ENCODE measurements around the gene SH2D5. TPM values are rescaled to one million over a fixed set of nuclear protein-coding genes. Genes with fewer than 3 reads are reported as not detected.
"Not testable (repeated sequence)": the region's sequence is repeated elsewhere in the genome, so short reads cannot be mapped to it uniquely, and the experiment has no call there.

SH2D5 gene
- polyA plus RNA-seq, 2 donors, result 0.12 to 0.27 TPM

DNA sequence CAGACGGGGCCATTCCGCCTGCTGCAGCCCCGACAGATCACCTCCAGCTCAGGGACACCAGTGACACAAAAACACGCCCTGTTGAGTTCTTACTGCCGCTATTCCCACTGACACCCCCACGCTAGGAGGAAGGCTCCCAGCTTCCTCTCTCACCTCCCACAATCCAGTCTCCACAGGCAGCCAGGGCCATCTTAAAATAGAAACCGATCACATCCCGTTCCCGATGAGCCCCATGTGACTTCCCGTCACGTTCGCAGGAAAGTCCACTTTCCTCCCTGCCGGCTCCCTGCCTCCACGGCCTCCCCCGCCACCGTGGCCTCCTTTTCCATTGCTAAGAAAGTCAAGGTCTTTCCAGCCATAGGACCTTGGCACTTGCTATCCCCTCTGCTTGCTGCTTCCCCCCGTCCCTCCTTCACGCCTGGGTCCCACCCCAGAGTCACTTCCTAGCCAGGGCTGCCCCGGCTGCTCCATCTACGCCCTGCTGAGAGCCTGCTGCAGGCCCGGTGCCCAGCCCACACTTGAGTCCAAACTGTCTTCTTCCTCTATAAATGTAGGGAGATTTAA is 47.3 kb downstream of the SH2D5 start:
- no peaks in the 10 kb centered on the region for H3K9me3 ChIP-seq (ENCODE audit: control insufficient read depth in 2 of 2, insufficient read depth in 1 of 2, low read depth in 1 of 2, low read length in 1 of 2)
- H3K27ac ChIP-seq (ENCODE audit: low read depth in 2 of 2, low read length in 1 of 2), result peak overlapping the region in 1 of 2 donors; percentile 30
- no peaks in the 10 kb centered on the region for H3K4me1 ChIP-seq (ENCODE audit: control insufficient read depth in 2 of 2, insufficient read depth in 2 of 2, low read length in 1 of 2)
- WGBS, 2 donors, result 76 to 81% methylated on average over 21 of the region's 21 CpGs
- no peaks in the 10 kb centered on the region for H3K27me3 ChIP-seq (ENCODE audit: control insufficient read depth in 1 of 2, insufficient read depth in 2 of 2, low read length in 2 of 2)
- no peaks in the 10 kb centered on the region for H3K36me3 ChIP-seq (ENCODE audit: control insufficient read depth in 2 of 2, insufficient read depth in 2 of 2, low read length in 1 of 2)
- no peak overlapping the region for H3K4me3 ChIP-seq (ENCODE audit: low read depth in 1 of 2, low read length in 2 of 2)

DNA sequence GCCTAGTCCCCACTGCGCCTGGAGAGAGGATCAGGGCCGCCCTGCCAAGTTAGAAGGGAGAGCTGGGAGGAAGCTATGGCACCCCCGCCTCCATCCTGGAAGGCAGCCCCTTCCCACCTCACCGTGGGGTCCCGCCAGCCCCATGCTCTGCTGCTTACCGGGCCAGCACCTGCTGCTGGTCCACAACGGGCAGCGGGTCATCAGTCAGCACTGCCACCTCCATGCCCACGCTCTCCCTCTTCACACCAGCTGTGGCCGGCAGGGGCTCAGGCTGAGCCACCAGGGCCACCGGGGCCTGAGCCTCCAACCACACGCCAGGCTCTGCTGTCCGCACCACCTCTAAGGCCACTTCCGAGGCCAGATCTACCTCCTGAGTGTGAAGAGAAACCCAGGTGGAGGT is 47.9 kb downstream of the SH2D5 start:
- Histone ChIP-seq H3K9me3 (ENCODE audit: control insufficient read depth in 2 of 2, insufficient read depth in 1 of 2, low read depth in 1 of 2, low read length in 1 of 2) (no peaks in the 10 kb centered on the region), H3K27me3 (ENCODE audit: control insufficient read depth in 1 of 2, insufficient read depth in 2 of 2, low read length in 2 of 2) (no peaks in the 10 kb centered on the region), H3K27ac (ENCODE audit: low read depth in 2 of 2, low read length in 1 of 2) (peak overlapping the region in 1 of 2 donors; percentile 14), H3K36me3 (ENCODE audit: control insufficient read depth in 2 of 2, insufficient read depth in 2 of 2, low read length in 1 of 2) (no peaks in the 10 kb centered on the region), H3K4me1 (ENCODE audit: control insufficient read depth in 2 of 2, insufficient read depth in 2 of 2, low read length in 1 of 2) (no peaks in the 10 kb centered on the region), H3K4me3 (ENCODE audit: low read depth in 1 of 2, low read length in 2 of 2) (peak overlapping the region in 1 of 2 donors; percentile 6)
- WGBS, 2 donors, result 84 to 88% methylated on average over 14 of the region's 14 CpGs

DNA sequence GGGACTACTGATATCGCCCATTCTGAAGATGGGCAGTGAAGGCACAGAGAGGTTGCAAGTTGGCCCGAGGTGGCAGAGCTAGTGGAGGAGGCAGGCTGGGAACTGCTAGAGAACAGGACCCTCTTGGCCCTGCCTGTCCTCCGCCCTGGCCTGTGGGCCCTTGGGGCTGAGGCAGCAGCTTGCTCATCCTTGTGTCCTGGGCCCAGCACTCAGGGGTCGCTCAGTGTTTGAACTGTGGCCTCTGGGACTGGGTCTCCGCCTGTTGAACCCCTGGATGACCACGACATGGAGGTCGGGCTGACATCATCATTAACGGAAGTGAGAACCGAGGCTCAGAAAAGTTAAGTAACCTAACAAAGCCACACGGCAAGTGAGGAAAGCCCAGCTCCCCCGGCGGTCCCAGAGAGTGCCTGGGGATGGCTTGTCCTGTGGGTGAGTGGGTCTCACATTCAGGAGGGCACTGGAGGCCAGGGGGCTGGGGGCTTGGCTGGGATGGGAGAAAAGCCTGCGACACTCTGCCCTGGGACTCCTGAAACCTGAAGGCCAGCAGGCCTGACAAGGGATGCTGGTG is 48.4 kb downstream of the SH2D5 start:
- H3K9me3 ChIP-seq (ENCODE audit: control insufficient read depth in 2 of 2, insufficient read depth in 1 of 2, low read depth in 1 of 2, low read length in 1 of 2), result no peaks in the 10 kb centered on the region
- no peaks in the 10 kb centered on the region for H3K27me3 ChIP-seq (ENCODE audit: control insufficient read depth in 1 of 2, insufficient read depth in 2 of 2, low read length in 2 of 2)
- H3K36me3 ChIP-seq (ENCODE audit: control insufficient read depth in 2 of 2, insufficient read depth in 2 of 2, low read length in 1 of 2), result no peaks in the 10 kb centered on the region
- 80 to 82% methylated on average over 13 of the region's 13 CpGs for WGBS, 2 donors
- no peaks in the 10 kb centered on the region for H3K4me1 ChIP-seq (ENCODE audit: control insufficient read depth in 2 of 2, insufficient read depth in 2 of 2, low read length in 1 of 2)
- no peak overlapping the region for H3K27ac ChIP-seq (ENCODE audit: low read depth in 2 of 2, low read length in 1 of 2)
- no peak overlapping the region for H3K4me3 ChIP-seq (ENCODE audit: low read depth in 1 of 2, low read length in 2 of 2)

DNA sequence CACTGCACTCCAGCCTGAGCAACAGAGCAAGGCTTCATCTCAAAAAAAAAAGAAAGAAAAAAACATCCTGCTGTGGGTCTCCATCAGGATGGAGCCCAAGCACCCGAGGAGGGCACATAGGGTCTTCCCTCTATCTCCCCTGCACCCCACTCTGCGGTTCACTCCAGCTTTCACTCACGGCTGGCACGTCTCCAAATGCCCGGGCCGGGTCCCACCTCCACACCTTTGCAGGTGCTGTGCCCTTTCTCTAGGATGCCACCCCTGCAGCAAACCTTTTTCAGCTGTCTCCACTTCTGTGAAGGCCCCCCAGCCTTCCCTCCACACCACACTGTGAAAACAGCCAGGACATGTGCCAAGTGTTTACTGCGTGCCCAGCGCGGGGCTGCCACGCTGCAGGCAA is 48.9 kb downstream of the SH2D5 start:
- WGBS, 2 donors, result 81 to 83% methylated on average over 10 of the region's 10 CpGs
- Histone ChIP-seq H3K36me3 (ENCODE audit: control insufficient read depth in 2 of 2, insufficient read depth in 2 of 2, low read length in 1 of 2) (no peaks in the 10 kb centered on the region), H3K27me3 (ENCODE audit: control insufficient read depth in 1 of 2, insufficient read depth in 2 of 2, low read length in 2 of 2) (no peaks in the 10 kb centered on the region), H3K4me3 (ENCODE audit: low read depth in 1 of 2, low read length in 2 of 2) (no peak overlapping the region), H3K4me1 (ENCODE audit: control insufficient read depth in 2 of 2, insufficient read depth in 2 of 2, low read length in 1 of 2) (no peaks in the 10 kb centered on the region), H3K9me3 (ENCODE audit: control insufficient read depth in 2 of 2, insufficient read depth in 1 of 2, low read depth in 1 of 2, low read length in 1 of 2) (no peaks in the 10 kb centered on the region), H3K27ac (ENCODE audit: low read depth in 2 of 2, low read length in 1 of 2) (no peak overlapping the region)

DNA sequence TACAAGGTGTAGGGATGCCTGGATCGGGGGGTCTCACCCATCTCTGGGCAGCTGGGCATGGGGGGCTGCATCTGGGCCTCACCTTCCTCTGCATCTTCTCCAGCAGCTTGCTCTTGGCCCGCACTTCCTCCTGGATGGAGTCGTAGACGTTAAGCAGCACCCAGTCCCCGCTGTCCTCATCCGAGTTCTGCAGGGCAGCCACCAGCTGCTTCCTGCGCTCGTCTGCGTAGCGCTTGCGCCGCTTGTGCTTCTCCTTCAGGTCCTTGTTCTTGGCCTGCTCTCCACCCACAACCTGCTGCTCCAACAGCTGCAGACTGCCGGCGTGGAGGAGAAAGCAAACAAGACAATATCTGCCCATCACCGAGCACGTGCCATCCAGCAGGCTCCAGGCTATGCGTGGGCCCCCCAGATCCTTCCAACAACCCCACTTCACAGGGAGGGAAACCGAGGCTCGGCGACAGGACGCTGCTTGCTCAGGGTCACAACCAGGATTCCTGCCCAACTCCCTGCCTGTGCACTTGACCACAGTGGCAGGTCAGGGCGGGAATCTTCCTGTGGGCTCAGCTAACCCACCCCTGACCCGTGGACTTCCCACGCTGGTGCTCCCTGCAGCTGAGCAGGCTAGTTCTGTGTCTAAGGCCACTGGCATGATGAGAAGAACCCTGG is 49.8 kb downstream of the SH2D5 start:
- Histone ChIP-seq H3K27me3 (ENCODE audit: control insufficient read depth in 1 of 2, insufficient read depth in 2 of 2, low read length in 2 of 2) (no peaks in the 10 kb centered on the region), H3K9me3 (ENCODE audit: control insufficient read depth in 2 of 2, insufficient read depth in 1 of 2, low read depth in 1 of 2, low read length in 1 of 2) (no peaks in the 10 kb centered on the region), H3K4me3 (ENCODE audit: low read depth in 1 of 2, low read length in 2 of 2) (no peak overlapping the region), H3K27ac (ENCODE audit: low read depth in 2 of 2, low read length in 1 of 2) (no peak overlapping the region), H3K4me1 (ENCODE audit: control insufficient read depth in 2 of 2, insufficient read depth in 2 of 2, low read length in 1 of 2) (no peaks in the 10 kb centered on the region), H3K36me3 (ENCODE audit: control insufficient read depth in 2 of 2, insufficient read depth in 2 of 2, low read length in 1 of 2) (no peaks in the 10 kb centered on the region)
- 71 to 72% methylated on average over 24 of the region's 24 CpGs for WGBS, 2 donors

DNA sequence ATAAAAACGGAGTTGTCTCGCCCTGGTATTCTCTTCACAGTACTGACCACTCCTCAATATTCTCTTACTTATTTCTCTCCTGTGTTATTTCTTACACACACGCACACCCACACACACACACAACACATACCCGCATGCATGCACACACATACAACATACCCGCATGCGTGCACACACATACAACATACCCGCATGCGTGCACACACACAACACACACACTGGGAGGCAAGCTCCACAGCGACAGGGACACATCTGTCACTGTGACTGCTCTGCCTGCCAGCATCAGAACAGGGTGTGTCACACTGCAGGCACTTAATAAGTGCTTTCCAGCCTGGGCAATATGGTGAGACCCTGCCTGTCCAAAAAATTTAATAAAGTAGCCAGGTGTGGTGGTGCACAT is 50.5 kb downstream of the SH2D5 start:
- 89 to 91% methylated on average over 9 of the region's 9 CpGs for WGBS, 2 donors
- no peak overlapping the region for H3K27ac ChIP-seq (ENCODE audit: low read depth in 2 of 2, low read length in 1 of 2)
- no peaks in the 10 kb centered on the region for H3K36me3 ChIP-seq (ENCODE audit: control insufficient read depth in 2 of 2, insufficient read depth in 2 of 2, low read length in 1 of 2)
- H3K27me3 ChIP-seq (ENCODE audit: control insufficient read depth in 1 of 2, insufficient read depth in 2 of 2, low read length in 2 of 2), result no peaks in the 10 kb centered on the region
- no peak overlapping the region for H3K4me3 ChIP-seq (ENCODE audit: low read depth in 1 of 2, low read length in 2 of 2)
- no peaks in the 10 kb centered on the region for H3K9me3 ChIP-seq (ENCODE audit: control insufficient read depth in 2 of 2, insufficient read depth in 1 of 2, low read depth in 1 of 2, low read length in 1 of 2)
- H3K4me1 ChIP-seq (ENCODE audit: control insufficient read depth in 2 of 2, insufficient read depth in 2 of 2, low read length in 1 of 2), result no peaks in the 10 kb centered on the region

DNA sequence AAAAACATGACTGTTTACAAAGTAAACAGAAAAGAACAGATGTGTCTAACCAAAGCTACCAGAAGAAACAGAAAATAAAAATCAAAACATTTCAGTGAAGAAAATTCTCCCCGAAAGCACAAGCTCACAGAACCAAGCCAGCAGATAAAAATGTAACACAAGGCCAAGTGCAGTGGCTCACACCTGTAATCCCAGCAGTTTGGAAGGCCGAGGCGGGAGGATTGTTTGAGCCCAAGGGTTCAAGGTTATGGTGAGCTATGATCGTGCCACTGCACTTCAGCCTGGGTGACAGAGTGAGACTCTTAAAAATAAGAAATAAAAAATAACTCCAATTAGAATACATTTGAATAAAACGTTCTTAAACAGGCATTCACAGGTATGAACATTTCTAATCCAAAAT is 52.2 kb downstream of the SH2D5 start:
- no peaks in the 10 kb centered on the region for H3K36me3 ChIP-seq (ENCODE audit: control insufficient read depth in 2 of 2, insufficient read depth in 2 of 2, low read length in 1 of 2)
- H3K27me3 ChIP-seq (ENCODE audit: control insufficient read depth in 1 of 2, insufficient read depth in 2 of 2, low read length in 2 of 2), result no peaks in the 10 kb centered on the region
- no peaks in the 10 kb centered on the region for H3K4me1 ChIP-seq (ENCODE audit: control insufficient read depth in 2 of 2, insufficient read depth in 2 of 2, low read length in 1 of 2)
- H3K27ac ChIP-seq (ENCODE audit: low read depth in 2 of 2, low read length in 1 of 2), result no peak overlapping the region
- 75 to 82% methylated on average over 5 of the region's 5 CpGs for WGBS, 2 donors
- H3K4me3 ChIP-seq (ENCODE audit: low read depth in 1 of 2, low read length in 2 of 2), result no peak overlapping the region
- H3K9me3 ChIP-seq (ENCODE audit: control insufficient read depth in 2 of 2, insufficient read depth in 1 of 2, low read depth in 1 of 2, low read length in 1 of 2), result no peaks in the 10 kb centered on the region

DNA sequence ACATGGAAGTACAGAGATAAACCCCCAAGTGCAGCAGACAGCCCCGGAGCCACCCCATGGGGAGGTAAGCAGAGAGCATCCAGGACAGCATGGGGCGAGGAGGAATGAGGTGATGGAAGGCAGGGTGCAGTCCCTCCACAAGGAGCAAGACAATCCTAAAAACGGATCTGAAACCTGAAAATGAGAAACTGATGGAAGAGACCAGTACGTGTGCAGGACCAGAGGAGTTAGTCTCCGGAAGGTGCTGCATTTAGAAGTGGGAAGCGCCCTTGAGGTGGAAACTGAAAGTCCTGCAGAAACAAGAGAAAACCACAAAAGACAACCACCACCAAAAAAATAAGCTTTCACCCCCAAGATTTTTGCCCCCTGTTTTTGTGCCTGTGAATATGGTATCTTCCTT is 53.9 kb downstream of the SH2D5 start:
- no peak overlapping the region for H3K27ac ChIP-seq (ENCODE audit: low read depth in 2 of 2, low read length in 1 of 2)
- WGBS, 2 donors, result 73 to 82% methylated on average over 6 of the region's 6 CpGs

DNA sequence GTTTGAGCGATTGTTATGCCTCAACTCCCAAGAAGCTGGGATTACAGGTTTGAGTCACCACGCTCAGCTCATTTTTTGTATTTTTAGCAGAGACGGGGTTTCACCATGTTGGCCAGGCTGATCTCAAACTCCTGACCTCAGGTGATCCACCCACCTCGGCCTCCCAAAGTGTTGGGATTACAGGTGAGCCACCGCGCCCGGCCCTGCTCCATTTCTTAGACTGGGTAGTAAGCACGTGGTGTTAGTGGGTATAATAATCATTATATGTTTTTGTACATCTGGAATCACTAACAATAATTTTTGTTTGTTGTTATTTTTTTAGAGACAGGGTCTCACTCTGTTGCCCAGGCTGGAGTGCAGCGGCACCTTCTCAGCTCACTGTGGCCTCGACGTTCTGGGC is 58.9 kb downstream of the SH2D5 start:
- not testable (repeated sequence) for H3K27me3 ChIP-seq (ENCODE audit: control insufficient read depth in 1 of 2, insufficient read depth in 2 of 2, low read length in 2 of 2); H3K9me3 ChIP-seq (ENCODE audit: control insufficient read depth in 2 of 2, insufficient read depth in 1 of 2, low read depth in 1 of 2, low read length in 1 of 2); H3K4me1 ChIP-seq (ENCODE audit: control insufficient read depth in 2 of 2, insufficient read depth in 2 of 2, low read length in 1 of 2); H3K27ac ChIP-seq (ENCODE audit: low read depth in 2 of 2, low read length in 1 of 2); H3K4me3 ChIP-seq (ENCODE audit: low read depth in 1 of 2, low read length in 2 of 2); H3K36me3 ChIP-seq (ENCODE audit: control insufficient read depth in 2 of 2, insufficient read depth in 2 of 2, low read length in 1 of 2)
- 84 to 88% methylated on average over 11 of the region's 11 CpGs for WGBS, 2 donors

More for the DNA sequence above, 53.9 kb downstream of the SH2D5 start:
- no peaks in the 10 kb centered on the region for H3K27me3 ChIP-seq (ENCODE audit: control insufficient read depth in 1 of 2, insufficient read depth in 2 of 2, low read length in 2 of 2)
- H3K36me3 ChIP-seq (ENCODE audit: control insufficient read depth in 2 of 2, insufficient read depth in 2 of 2, low read length in 1 of 2), result no peaks in the 10 kb centered on the region
- H3K4me3 ChIP-seq (ENCODE audit: low read depth in 1 of 2, low read length in 2 of 2), result no peak overlapping the region
- no peaks in the 10 kb centered on the region for H3K9me3 ChIP-seq (ENCODE audit: control insufficient read depth in 2 of 2, insufficient read depth in 1 of 2, low read depth in 1 of 2, low read length in 1 of 2)
- H3K4me1 ChIP-seq (ENCODE audit: control insufficient read depth in 2 of 2, insufficient read depth in 2 of 2, low read length in 1 of 2), result no peaks in the 10 kb centered on the region

DNA sequence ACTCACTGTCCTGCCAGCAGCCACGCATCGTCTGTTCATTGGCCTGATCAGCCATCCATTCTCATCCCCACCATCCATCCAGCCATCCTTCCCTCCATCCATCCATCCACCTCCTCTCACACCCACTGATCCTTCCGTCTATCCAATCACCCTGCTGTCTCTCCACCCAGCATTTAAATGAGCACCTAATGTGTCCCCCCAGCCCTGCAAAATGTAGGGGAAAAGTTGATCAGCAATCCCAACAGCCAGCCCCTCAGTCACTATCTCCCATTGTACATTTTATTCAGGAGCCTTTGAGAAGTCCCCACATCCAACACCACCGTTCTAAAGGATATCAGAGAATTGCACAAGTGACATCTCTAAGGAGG is 60.3 kb downstream of the SH2D5 start:
- H3K36me3 ChIP-seq (ENCODE audit: control insufficient read depth in 2 of 2, insufficient read depth in 2 of 2, low read length in 1 of 2), result no peaks in the 10 kb centered on the region
- H3K9me3 ChIP-seq (ENCODE audit: control insufficient read depth in 2 of 2, insufficient read depth in 1 of 2, low read depth in 1 of 2, low read length in 1 of 2), result no peaks in the 10 kb centered on the region
- 88 to 89% methylated on average over 4 of the region's 4 CpGs for WGBS, 2 donors
- no peaks in the 10 kb centered on the region for H3K27me3 ChIP-seq (ENCODE audit: control insufficient read depth in 1 of 2, insufficient read depth in 2 of 2, low read length in 2 of 2)
- no peaks in the 10 kb centered on the region for H3K4me1 ChIP-seq (ENCODE audit: control insufficient read depth in 2 of 2, insufficient read depth in 2 of 2, low read length in 1 of 2)
- H3K27ac ChIP-seq (ENCODE audit: low read depth in 2 of 2, low read length in 1 of 2), result no peak overlapping the region
- no peak overlapping the region for H3K4me3 ChIP-seq (ENCODE audit: low read depth in 1 of 2, low read length in 2 of 2)

Data from esophagus (tissue), 2 donors.